Sigmoid colon (tissue), 4 donors: ENCODE measurements around the gene SBK2.

Experiments
- CTCF ChIP-seq, 4 experiments: fragments of 450-650 bp in 3 of 4; fragments of 200-600 bp in 1 of 4; IDR thresholded peaks; one replicate each; pipeline ENCODE4 v1.5.1; 2016 to 2019; ENCODE audit warnings: antibody characterized with exemption in 4 of 4, mild to moderate bottlenecking in 3 of 4, moderate library complexity in 2 of 4
- EP300 ChIP-seq, 4 donors: sonication (generic); formaldehyde crosslinking; IDR thresholded peaks; one replicate each; pipeline ENCODE4 v1.6.1; 2017; ENCODE audit warnings: antibody characterized with exemption in 4 of 4
- POLR2A ChIP-seq, 2 donors: fragments of 450-650 bp; IDR thresholded peaks; one replicate each; pipeline ENCODE4 v1.6.1; 2016; ENCODE audit warnings: antibody characterized with exemption in 2 of 2, mild to moderate bottlenecking in 2 of 2, moderate library complexity in 2 of 2
- POLR2AphosphoS5 ChIP-seq, 4 donors: sonication (generic); formaldehyde crosslinking; IDR thresholded peaks; one replicate each; pipeline ENCODE4 v1.6.1; 2017; ENCODE audit warnings: antibody characterized with exemption in 4 of 4

- no peak for TF ChIP-seq CTCF (IDR thresholded peaks at IDR 0.05)
- no peak for TF ChIP-seq POLR2A (IDR thresholded peaks at IDR 0.05)
- no peak for TF ChIP-seq POLR2AphosphoS5 (IDR thresholded peaks at IDR 0.05)
- no peak for TF ChIP-seq EP300 (IDR thresholded peaks at IDR 0.05)
Observed at GRCh38 chr19:55554302-55554701, 17.4 kb upstream of the SBK2 start.
